Choroid plexus epithelial cell (primary cell): Measurements from ENCODE around the gene KANTR.

Experiments used
- DNase-seq: peaks from one replicate; pipeline ENCODE4 v3.0.0-alpha.2; 2010; ENCODE audit warnings: low read depth
- H3K4me3 ChIP-seq: 2 replicates; pipeline ENCODE4 v1.5.1; 2011; ENCODE audit warnings: low read depth, mild to moderate bottlenecking, control low read depth, low read length, moderate library complexity
- TF ChIP-seq, protein P1 (sequence below): conservative IDR thresholded peaks from 2 replicates; pipeline ENCODE4 v1.5.1; 2011; ENCODE audit warnings: low read depth, mild to moderate bottlenecking, control low read depth, inconsistent platforms, low read length, moderate library complexity

The KANTR gene

DNA sequence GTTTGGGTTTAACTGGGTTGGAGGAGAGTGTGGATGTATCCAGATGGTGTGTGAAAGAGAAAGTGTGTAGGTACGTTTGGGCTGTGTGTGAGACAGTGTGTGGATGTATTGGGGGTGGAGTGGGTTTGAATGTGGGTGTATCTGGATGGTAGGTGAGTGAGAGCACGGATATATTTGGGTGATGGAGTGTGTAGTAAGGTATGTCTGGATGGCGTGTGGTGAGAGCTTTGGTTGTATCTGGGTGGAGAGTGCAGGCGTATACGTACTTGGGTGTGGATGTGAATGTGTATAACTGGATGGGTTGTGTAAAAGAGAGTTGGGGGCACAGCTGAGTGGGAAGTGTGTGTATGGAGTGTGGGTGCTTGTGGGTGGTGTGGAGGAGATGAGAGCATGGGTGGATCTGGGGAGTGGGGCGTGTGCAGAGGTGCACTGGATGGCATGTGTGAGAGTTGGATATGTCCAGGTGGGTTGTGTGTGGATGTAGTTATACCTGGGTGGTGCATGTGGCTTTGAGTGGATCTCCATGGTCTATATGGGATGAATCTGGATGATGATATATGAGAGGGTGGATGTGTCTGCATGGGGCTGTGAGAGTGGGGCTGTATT is 38.6 kb upstream of the KANTR start:
- TF ChIP-seq, protein P1, sequence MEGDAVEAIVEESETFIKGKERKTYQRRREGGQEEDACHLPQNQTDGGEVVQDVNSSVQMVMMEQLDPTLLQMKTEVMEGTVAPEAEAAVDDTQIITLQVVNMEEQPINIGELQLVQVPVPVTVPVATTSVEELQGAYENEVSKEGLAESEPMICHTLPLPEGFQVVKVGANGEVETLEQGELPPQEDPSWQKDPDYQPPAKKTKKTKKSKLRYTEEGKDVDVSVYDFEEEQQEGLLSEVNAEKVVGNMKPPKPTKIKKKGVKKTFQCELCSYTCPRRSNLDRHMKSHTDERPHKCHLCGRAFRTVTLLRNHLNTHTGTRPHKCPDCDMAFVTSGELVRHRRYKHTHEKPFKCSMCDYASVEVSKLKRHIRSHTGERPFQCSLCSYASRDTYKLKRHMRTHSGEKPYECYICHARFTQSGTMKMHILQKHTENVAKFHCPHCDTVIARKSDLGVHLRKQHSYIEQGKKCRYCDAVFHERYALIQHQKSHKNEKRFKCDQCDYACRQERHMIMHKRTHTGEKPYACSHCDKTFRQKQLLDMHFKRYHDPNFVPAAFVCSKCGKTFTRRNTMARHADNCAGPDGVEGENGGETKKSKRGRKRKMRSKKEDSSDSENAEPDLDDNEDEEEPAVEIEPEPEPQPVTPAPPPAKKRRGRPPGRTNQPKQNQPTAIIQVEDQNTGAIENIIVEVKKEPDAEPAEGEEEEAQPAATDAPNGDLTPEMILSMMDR: no peak
- no peak overlapping the region for H3K4me3 ChIP-seq
- no peak for DNase-seq

DNA sequence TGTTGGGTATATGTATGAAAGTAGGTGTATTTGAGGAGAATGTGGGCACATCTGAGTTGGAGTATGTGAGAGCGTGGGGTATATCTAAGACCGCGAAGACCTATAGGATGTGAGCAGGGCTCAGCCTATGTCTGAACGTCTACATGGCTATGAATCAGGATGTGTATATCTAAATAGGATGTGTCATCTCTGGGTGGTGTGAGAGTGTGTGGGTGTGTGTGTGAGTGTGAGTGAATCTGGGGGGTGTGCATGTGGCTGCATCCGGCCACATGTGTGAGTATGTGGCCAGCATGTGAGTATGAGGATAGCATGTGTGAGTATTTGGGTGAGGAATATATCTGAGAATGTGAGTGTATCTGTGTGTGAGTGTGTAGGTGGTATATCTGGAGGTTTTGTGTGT is 37.6 kb upstream of the KANTR start:
- TF ChIP-seq, protein P1: no peak
- H3K4me3 ChIP-seq: no peak overlapping the region
- no peak for DNase-seq

DNA sequence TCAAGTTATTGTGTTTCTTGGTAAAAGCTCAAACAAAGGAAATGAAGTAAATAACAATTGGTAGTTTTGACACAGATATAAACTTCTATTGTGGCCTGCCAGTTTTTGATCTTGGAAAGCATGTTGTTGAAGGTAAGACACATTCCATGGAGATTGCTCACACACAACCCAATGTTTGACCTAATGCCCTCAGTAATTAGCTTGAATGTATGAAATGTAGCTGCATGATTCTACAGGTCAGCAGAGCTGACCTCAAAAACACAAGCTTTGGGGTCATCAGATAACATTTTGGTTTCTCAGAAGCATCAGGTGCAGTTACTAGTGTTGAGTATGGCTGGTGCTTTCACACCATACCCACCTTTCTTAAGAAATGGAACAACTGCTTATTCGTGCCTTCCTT is 28.8 kb upstream of the KANTR start:
- DNase-seq: no peak
- H3K4me3 ChIP-seq: no peak overlapping the region
- TF ChIP-seq, protein P1: no peak

DNA sequence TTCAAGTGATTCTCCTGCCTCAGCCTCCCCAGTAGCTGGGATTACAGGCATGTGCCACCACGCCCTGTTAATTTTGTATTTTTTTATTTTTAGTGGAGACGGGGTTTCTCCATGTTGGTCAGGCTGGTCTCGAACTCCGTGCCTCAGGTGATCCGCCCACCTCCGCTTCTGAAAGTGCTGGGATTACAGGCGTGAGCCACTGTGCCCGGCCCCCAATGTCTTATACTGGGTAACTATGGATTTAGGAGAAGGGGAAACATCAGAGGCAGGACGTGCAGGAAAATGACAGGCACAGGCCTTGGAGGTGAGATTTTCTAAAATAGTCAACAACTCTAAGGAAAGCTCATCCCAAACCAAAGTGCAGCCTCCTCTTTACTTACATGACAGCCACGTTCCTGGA is 22.9 kb upstream of the KANTR start:
- H3K4me3 ChIP-seq: no peak overlapping the region
- DNase-seq: no peak
- TF ChIP-seq, protein P1: no peak

DNA sequence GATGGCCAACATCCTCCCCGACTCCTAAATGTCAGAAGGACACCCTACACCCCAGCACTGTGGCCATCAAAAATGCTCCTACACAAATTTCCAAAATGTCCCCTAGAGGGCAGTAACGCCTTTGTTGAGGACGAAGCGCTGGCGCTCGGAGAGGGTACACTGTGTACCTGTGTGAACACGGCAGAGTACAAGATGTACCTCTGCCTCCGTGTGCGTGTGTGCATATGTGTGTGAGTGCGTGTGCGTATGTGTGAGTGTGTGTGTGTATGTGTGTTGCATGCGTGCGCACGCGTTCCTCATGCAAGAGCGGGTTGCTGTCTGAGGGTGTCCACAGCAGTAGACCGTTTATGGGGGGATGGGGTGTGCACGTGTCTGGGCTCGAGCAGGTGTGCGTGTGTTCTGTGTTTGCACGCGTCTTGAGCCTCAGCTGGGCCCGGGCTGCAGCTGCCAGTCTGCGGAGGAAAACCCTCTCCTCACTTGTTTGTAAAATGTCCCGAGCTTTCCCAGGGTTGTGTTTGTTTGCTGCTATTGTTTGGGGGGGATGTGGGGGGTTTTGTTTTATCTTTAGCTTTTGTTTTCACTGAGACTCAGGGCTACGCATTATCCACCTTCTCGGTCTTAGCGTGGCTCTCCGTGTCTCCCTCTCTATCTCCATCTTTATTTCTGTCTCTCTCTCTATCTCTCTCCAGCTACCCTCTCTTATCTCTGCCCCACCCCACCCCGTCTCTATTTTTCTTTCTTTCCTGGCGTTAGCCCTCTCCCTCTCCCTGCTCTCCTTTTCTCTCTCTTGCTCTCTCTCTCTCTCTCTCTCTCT is 22.1 kb upstream of the KANTR start:
- peak overlapping the region; percentile 51 for H3K4me3 ChIP-seq
- peak; percentile 68 for DNase-seq
- TF ChIP-seq, protein P1: peak; percentile 74

DNA sequence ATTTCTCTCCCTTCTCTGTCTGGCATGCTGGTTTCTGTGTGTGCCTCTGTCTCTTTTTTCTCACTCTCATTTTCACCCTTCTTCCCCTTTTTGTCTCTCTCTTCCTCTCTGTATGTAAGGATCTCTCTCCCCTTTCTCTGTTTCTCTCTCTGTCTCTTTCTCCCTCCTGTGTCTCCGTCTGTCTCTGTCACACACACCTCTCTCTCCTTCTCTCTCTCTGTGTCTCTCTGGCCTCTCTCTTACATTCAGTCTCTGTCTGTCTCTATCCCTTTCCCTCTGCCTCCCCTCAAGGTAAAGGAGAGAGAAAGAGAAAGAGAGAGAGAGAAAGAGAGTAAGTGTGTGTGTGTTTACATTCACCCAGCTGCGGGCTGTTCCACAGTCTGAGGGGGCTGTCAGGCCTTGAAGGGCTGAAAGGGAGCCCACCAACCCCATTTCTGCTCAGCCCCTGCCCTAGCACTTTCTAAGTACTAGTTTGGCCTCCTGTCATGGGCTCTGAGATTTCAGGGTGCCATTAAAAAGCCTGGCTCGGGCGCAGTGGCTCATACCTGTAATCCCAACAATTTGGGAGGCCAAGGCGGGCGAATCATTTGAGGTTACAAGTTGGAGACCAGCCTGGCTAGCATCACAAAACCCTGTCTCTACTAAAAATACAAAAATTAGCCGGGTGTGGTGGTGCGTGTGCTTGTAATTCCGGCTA is 21.4 kb upstream of the KANTR start:
- TF ChIP-seq, protein P1: no peak
- no peak overlapping the region for H3K4me3 ChIP-seq
- no peak for DNase-seq
